NB4 (cell line): Measurements from ENCODE around the gene HNRNPA2B1.
A peak's percentile ranks its signal among the peaks of the same experiment; 100 is the strongest.
"Not testable (repeated sequence)": the region's sequence is repeated elsewhere in the genome, so short reads cannot be mapped to it uniquely, and the experiment has no call there.

Experiments
- CTCF ChIP-seq: IDR thresholded peaks from one replicate; pipeline ENCODE4 v1.5.1; 2012; ENCODE audit warnings: low read depth, low read length
- MAX ChIP-seq: IDR thresholded peaks from 2 replicates; pipeline ENCODE4 v1.6.1; 2011; ENCODE audit warnings: low read depth, low read length
- POLR2A ChIP-seq: IDR thresholded peaks from 2 replicates; pipeline ENCODE4 v1.6.1; 2011; ENCODE audit warnings: mild to moderate bottlenecking; ENCODE audit not compliant: insufficient read length; ENCODE audit errors: extremely low read depth

- not testable (repeated sequence) for TF ChIP-seq CTCF, MAX
- peak; percentile 21 for TF ChIP-seq POLR2A
Measured at GRCh38 chr7:26184281-26185101, 16.1 kb downstream of the HNRNPA2B1 start.
